HG03460 (cell line): Measurements from ENCODE around the gene APOC3.

Source experiments
- ATAC-seq: cut with Tn5 transposase; IDR thresholded peaks from one replicate; pipeline ENCODE4 v1.9.1; 2021; ENCODE audit not compliant: unreplicated experiment

APOC3 gene

DNA sequence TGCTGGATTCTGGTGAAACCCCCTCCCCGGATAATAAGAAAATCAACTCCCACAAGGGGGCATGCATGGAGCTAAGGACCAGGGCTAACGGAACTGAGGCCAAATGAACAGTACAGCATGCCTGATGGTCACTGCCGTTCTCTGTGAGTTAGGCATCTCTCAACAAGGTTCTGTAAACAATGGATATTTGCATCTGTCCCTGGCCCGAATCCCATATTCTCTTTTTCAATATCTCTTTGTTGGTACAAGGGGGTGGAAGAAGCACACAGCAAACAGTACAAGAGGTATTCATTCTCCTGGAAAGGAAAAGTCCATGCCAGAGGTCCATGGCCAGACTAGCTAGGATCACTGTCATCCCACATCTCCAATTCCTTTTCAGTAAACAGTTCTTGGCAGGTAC, 39.9 kb downstream of the APOC3 start:
- ATAC-seq, result no peak

DNA sequence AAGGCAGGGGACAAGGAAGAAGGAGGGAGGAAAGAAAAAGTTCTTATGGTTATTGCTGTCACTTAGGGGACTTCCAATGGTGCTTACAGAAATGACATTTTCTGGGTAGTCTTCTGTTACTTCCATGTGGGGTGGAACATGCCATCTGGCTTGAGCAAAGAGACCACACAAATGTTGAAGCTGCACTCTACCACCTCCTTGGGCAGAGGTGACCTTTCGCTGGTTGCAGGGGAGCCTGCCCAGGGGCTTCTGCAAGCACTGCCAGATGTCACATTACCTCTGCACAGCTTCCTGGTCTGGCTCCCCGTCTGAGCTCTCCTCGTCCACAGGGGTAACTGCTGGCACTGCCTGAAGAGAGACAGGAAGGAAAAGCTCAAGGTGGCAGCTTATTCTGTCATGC, 40.3 kb downstream of the APOC3 start:
- ATAC-seq, result no peak

DNA sequence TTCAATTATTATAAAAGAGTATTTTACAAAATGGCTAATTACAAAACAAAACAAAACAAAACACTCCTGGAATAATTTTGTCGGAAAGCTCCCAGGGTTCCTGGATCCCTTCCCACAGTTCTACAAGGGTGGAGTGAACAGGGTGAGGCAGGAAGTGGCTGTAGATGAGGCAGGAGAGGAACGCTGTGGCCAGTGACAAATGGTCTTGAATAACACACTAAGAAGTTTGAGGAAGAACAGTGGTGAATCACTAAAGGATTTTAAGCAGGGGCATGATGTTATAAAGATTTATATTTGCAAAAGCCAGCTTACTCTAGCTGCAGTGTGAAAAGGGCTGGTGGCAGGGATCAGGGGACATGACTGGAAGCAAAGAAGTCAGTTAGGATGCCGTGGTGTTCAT, 41.5 kb downstream of the APOC3 start:
- no peak for ATAC-seq

DNA sequence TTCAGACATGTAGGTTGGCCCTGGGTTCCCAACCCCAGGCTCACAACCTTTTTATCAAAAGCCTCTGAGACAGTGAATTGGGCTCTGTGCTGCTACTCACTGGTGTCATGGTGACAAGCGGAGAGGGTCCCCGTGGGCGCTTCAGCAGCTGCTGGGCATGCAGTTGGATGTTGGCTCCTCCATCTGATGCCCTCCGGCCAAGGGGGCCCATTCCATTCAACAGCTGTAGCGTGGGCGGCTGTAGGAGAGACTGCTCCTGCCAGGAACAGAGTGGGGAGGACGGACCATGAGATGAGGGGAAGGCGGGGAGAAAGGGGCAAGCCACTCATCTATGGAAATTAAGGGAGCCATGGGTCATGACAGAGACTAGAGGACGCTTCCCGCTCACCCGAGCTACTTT, 43.7 kb downstream of the APOC3 start:
- no peak for ATAC-seq

DNA sequence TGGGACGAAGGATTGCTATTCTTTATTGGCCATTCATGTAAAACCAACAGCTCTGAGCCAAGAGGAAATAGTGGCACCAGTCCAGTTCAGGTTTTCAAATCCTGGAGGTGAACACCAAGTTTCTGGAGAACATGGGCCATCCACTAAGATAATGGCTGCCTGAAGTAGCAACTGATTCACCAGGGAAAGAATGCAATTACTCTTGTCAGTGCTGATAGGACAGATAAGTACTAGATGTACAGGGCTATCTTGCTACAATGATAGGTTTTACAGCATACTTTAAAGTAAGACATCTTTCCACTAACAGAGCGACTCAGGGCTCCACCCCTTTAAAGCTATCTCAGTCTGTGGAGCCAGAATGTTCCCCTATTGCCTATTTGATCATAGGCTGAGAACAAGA, 44.5 kb downstream of the APOC3 start:
- no peak for ATAC-seq

DNA sequence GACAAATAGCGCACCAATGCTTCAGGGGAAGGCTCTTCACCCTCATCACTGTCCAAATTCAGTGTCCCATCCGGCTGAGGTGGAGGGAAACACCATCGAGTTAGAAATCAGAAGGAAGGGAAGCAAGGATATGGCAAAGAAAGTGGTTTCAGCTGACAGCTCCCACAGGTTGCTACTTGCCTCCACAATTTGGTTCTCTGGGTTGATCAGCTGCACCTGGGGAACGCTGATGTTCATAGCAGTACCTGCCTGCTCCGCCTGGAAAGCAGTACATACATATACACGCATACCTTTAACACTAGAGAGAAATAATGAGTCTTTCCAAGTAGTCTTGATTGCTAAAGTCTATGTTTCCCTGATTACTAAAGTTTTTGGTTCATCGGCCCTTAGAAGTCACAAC, 45.5 kb downstream of the APOC3 start:
- ATAC-seq, result no peak

DNA sequence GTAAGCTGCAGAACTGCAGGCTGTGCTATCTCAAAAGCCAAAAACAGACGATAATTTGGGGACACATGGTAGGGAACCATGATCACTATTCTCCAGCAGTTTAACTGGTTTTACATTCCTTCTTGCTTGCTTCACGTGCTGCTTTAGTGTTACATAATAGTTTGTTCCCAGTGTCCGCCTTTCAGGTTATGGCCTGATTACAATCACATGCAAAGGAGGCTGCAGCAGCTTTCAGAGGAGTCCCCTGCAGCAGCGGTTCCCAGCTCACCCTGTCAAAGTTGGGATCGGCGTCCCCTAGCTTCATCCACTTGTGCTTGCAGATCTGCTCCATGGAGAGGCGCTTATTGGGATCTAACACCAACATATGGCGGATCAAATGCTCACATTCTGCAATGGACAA, 46.9 kb downstream of the APOC3 start:
- ATAC-seq, result no peak

DNA sequence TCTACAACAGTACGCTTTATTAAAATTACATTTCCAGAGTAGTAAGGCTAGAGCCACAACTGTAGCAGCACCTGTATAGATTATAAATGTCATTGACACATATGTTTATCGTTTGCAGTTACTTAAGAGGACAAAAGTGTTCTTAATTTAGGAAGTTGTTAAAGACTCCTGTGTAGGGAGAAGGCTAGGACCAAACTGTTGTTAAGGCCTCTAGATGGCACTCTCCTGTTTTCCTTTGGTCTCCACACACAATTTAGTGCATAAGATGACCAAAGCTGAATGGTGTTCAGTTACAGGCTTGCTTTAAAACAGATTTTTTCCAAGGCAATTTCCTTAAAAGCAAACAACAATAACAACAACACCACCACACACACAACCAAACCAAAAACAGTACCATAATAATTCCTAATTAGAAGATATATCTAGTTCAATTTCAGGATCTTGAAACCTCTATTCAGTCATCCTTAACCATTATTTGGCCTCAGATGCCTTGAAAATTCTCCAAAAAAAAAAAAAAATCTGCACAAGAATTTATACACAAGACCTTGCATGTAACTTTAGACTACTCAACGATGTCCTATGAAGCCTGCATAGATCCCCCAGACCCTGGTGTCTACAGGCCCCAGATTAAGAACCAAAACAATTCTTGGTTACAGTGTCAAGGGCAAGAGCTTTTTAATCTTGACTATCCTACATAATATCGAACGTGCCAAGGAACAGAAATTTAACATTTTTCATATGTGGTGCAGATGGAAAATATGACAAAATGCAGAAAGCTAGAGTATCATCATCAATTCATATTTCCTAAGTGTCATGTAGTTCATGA, 50.3 kb downstream of the APOC3 start:
- ATAC-seq, result no peak

DNA sequence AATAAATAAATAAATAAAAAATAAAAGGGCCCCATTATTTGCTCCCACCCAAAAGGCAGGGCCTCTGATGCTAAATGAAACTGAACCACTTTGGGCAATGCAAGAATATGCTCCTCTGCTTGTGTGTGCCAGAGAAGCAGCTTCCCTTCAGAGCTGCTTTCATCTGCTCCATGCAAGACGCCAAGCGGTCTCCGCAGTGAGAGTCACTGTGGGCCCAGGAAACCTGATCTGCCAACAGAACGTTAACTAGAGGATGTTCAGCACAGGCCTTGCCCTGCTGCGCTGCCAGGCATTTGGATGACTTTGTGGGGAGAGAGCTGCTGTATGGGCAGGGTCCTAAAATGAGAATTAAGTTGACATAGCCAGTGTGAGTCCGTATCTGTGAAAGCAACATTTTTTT, 51.4 kb downstream of the APOC3 start:
- no peak for ATAC-seq

DNA sequence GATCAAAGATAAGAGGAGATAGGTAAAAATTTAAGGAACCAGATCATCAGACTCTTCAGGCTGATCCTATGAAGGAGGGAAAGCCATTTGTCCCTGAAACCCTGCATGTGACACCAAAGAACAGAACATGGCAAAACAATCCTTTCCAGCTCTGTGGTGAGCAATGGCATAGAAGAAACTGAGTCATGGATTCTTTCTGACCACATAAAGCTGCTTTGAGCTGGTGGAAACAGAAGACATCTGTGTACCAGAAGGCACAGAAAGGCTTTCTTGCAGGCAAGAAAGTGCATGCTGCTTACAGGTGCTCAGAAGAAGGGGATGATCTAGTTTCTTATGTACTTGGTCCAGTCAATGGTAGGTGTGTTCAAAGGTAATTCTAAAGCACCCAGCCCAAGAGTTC, 52.7 kb downstream of the APOC3 start:
- ATAC-seq, result no peak
